Measurements from ENCODE around the gene PLA2G15. TPM values are rescaled to one million over a fixed set of nuclear protein-coding genes. Genes with fewer than 3 reads are reported as not detected.

The PLA2G15 gene
- polyA plus RNA-seq, 3 donors, result 23.1 to 26.6 (median 23.2) TPM

GRCh38 chr16:68292425-68292824 is 47.3 kb downstream of the PLA2G15 start:
- DNase-seq, result no peak

DNA sequence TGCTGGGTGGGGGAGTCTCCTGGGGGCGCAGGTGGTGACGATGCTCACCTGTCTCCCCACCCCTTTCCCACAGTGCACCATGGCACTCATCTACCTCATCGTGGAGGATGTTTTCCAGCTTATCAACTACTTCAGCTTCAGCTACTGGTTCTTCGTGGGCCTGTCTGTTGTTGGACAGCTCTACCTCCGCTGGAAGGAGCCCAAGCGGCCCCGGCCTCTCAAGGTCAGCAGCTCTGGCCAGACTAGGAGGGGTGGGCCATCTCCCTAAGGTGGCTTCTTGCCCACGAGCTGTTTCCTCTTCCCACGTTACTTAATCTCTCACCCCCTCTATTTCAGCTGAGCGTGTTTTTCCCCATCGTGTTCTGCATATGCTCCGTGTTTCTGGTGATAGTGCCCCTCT is 51.1 kb downstream of the PLA2G15 start:
- no peak for DNase-seq

DNA sequence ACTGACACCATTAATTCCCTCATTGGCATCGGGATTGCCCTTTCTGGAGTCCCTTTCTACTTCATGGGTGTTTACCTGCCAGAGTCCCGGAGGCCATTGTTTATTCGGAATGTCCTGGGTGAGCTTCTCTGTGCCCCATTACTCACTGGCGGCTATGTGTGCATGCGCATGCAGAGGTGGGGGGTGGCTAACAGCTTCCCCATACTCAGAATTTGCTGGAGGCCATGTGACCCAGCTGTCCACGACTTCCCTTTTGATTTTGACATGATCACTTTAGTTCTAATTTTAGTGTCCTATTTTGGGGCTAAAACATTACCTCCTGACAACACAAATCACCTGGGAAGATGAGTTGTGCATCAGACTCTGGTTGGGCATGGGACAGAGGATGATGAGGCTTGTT is 51.5 kb downstream of the PLA2G15 start:
- no peak for DNase-seq

DNA sequence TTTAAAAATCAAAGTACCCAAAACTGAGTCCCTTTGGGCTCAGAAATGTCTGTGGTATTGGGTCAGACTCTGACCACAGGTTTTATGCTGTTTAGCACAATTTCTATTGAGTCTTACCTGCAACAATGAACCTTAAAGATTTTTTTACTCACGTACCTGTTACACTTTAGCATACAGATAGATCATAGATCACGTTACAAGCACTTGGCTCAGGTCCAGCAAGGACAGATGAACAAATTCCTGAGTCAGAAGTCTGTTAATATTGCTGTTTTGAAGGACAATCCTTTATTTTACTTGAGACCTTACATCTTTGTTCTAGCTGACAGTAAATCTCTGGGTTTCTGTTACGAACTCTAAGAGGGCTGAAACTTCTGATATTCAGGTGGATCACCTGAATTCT is 52.7 kb downstream of the PLA2G15 start:
- DNase-seq, result no peak

- DNase-seq, result no peak
Observed at GRCh38 chr16:68298312-68298711, 53.1 kb downstream of the PLA2G15 start.

GRCh38 chr16:68298907-68299561 is 53.9 kb downstream of the PLA2G15 start:
- DNase-seq, result no peak

DNA sequence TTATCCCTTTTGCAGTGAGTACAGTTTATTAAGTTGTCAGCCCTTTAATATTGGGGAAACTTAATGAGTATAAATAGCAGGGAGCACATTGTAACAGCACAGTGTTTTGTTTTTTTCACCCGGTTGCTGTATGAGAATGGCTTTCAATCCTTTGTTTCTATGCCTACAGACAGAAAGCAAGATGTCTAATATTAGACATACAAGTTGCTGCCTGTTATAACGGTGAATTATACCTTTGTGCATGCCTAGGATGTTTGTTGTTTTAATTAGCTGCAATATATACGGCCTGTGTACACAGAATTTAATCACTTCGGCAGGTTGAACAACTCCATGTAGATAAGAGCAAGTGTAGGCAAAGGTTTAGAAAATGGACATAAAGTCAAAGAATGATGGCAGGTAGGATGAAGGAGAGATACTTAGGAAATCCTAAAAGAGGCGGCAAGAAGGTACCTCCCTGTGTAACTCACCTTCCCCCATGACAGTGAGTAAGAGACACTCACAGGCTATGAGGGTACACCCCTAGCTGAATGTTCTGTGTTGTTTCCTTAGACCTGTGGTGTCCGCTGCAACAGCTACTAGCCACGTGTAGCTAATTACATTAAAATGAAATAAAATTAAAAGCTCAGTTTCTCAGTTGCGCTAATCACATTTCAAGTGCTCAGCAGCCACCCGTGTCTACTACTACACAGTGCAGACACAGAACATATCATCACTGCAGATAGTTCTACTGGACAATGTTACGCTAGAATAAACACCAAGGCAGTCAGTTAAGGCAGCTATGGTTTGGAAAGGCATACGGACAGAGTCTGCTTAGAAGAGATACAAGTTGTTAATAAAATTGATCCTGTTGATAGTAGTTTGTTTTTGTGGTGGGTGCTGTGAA is 54.6 kb downstream of the PLA2G15 start:
- DNase-seq, result no peak

DNA sequence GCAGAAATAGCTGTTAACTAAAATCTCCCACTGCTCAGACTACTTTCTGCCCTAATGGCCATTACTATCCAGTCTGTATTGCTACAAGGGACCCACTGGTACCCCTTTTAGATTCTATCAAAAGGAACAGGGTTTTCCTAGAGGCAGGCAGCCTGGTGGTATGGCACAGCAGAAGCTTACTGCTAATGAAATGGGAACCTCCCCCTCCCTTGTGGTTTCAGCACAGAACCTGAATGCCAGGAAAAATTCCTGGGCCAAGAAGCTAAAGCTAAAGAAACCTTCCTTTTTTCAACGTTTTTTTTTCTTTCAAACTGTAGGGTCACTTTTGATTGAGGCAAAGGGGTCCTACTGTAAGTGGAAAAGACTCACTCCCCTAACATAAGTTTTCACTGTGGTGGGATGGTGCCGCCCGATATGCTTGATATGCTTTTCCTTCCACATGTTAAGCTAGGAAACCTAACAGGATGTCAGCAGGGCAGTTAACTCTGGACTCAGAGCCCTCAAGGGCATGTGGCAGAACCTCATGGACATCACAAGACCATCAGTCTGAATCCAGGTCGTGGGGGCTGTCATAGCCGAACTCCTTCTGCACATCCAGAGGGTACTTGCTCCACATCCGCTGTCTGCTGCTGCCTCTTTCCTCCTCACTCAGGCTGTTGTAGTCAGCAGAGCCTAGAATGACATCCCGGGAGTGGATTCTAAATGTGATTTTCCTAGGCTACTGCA is 55.7 kb downstream of the PLA2G15 start:
- DNase-seq, result no peak

- no peak for DNase-seq
Observed at GRCh38 chr16:68306633-68307032, 61.5 kb downstream of the PLA2G15 start.

DNA sequence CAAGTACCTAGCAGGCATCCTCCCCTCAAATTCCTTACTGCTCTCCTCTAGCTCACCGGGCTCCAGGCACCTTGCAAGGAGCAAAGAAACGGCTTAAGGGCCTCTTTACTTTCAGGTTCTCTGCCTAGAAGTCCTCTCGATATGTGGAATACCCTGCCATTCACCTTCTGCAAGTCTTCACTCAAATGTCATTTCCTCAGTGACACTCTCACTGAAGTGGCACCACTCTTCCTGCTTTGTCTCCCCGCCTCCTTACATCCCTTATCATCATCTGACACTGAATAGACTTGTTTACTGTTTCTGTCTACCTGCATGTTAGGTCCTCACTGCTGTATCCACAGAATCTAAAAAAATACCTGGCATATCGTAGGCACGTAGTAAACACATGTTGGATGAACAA is 64.6 kb downstream of the PLA2G15 start:
- no peak for DNase-seq

DNA sequence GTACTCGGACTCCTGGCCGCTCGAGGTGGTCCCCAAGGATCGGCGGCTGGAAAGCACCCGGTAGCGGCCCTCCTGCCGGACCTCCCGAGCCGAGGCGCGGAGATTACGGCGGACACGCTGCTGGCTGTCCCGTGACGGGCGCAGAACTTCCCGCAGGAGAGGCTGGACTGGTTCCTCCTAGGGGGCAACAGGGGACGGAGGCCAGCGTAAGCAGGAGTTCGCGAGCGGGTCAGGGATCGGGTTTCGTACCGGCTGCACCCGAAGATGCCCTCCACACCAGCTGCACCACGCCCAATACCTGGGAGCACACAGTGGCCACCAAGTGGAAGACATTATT is 65.2 kb downstream of the PLA2G15 start:
- DNase-seq, result no peak

Other genes starting within 250 kb of the PLA2G15 start
- 1 to 10 TPM in 2 of 3 donors, under 1 TPM in 1; 0.75 to 1.6 (median 1.1) TPM for gene DPEP2, start 245.9 kb upstream of the PLA2G15 start, polyA plus RNA-seq (ENCODE audit: insufficient read length in 3 of 3)
- not detected for gene DPEP2NB, start 229.5 kb upstream of the PLA2G15 start, polyA plus RNA-seq (ENCODE audit: insufficient read length in 3 of 3)
- gene DDX28, start 222.1 kb upstream of the PLA2G15 start, polyA plus RNA-seq (ENCODE audit: insufficient read length in 3 of 3), result 10 to 100 TPM; 10.6 to 12.5 (median 11.3) TPM
- gene DUS2, start 222.1 kb upstream of the PLA2G15 start, polyA plus RNA-seq (ENCODE audit: insufficient read length in 3 of 3), result 10 to 100 TPM; 12.3 to 20.4 (median 15.9) TPM
- 10 to 100 TPM; 30.9 to 35.0 (median 33.5) TPM for gene NFATC3, start 160.0 kb upstream of the PLA2G15 start, polyA plus RNA-seq (ENCODE audit: insufficient read length in 3 of 3)
- 10 to 100 TPM; 29.1 to 45.3 (median 38.1) TPM for gene ESRP2, start 9.2 kb upstream of the PLA2G15 start, polyA plus RNA-seq (ENCODE audit: insufficient read length in 3 of 3)
- 10 to 100 TPM; 12.2 to 16.8 (median 15.2) TPM for gene SLC7A6, start 19.2 kb downstream of the PLA2G15 start, polyA plus RNA-seq (ENCODE audit: insufficient read length in 3 of 3)
- gene SLC7A6OS, start 65.6 kb downstream of the PLA2G15 start, polyA plus RNA-seq (ENCODE audit: insufficient read length in 3 of 3), result 10 to 100 TPM; 22.3 to 25.4 (median 24.7) TPM
- 10 to 100 TPM; 47.1 to 71.1 (median 64.8) TPM for gene PRMT7, start 65.6 kb downstream of the PLA2G15 start, polyA plus RNA-seq (ENCODE audit: insufficient read length in 3 of 3)
- 1 to 10 TPM; 1.0 to 2.2 (median 1.5) TPM for gene SMPD3, start 203.1 kb downstream of the PLA2G15 start, polyA plus RNA-seq (ENCODE audit: insufficient read length in 3 of 3)

All from renal pelvis (tissue), 4 donors.